PC-3 (cell line): ENCODE results near the gene SCYGR8. TPM values are rescaled to one million over a fixed set of nuclear protein-coding genes. Genes with fewer than 3 reads are reported as not detected.

Experiments
- ATAC-seq: fragments of 200-7000 bp; cut with Tn5 transposase; 2 replicates; pipeline ENCODE4 v1.9.1; 2020; ENCODE audit warnings: mild to moderate bottlenecking, moderate library complexity
- Bru-seq: library from RNA; stranded (reverse); fragments of 400-500 nt; gene quantifications from one replicate; lab custom pipeline; 2021; lab: Mats Ljungman, UMichigan
- BruChase-seq, 2 experiments: library from RNA; stranded (reverse); fragments of 400-500 nt; gene quantifications; one replicate each; lab custom pipeline; 2021; lab: Mats Ljungman, UMichigan
- BruUV-seq: library from RNA; stranded (reverse); fragments of 400-500 nt; replicated peaks from 2 replicates; lab custom pipeline; 2021; lab: Mats Ljungman, UMichigan
- CTCF ChIA-PET: fragments of 300-600 bp; sonication (Branson Sonifier 250); formaldehyde crosslinking; loops from one replicate; lab custom pipeline; 2022; ENCODE audit warnings: antibody characterized with exemption; lab: Charles Lee
- POLR2A ChIA-PET: fragments of 300-600 bp; sonication (Branson Sonifier 250); formaldehyde crosslinking; loops from one replicate; lab custom pipeline; 2022; ENCODE audit warnings: antibody characterized with exemption; ENCODE audit not compliant: unreplicated experiment; lab: Charles Lee
- DNase-seq: peaks from one replicate; pipeline ENCODE4 v3.0.0-alpha.2; 2015
- H2AFZ ChIP-seq: fragments of 300-600 bp; sonication (generic); 2 replicates; pipeline ENCODE4 v1.6.0; 2016; ENCODE audit warnings: antibody characterized with exemption, low read length
- H3F3A ChIP-seq: fragments of 300-600 bp; sonication (generic); one replicate; pipeline ENCODE4 v1.6.0; 2017; ENCODE audit warnings: antibody characterized with exemption, low read length, control low read depth, mild to moderate bottlenecking; ENCODE audit not compliant: unreplicated experiment
- H3K27ac ChIP-seq: fragments of 300-600 bp; sonication (generic); 2 replicates; pipeline ENCODE4 v1.5.1; 2016; ENCODE audit warnings: mild to moderate bottlenecking, low read length
- H3K27me3 ChIP-seq: fragments of 300-600 bp; sonication (generic); 2 replicates; pipeline ENCODE4 v1.6.1; 2016; ENCODE audit warnings: low read length, mixed read lengths
- H3K36me3 ChIP-seq: fragments of 300-600 bp; sonication (generic); 2 replicates; pipeline ENCODE4 v1.6.1; 2016; ENCODE audit warnings: low read depth, mixed run types, low read length, mixed read lengths
- H3K4me1 ChIP-seq: fragments of 300-600 bp; sonication (generic); 2 replicates; pipeline ENCODE4 v1.5.1; 2016; ENCODE audit warnings: low read length; ENCODE audit not compliant: insufficient read depth
- H3K4me2 ChIP-seq: fragments of 300-600 bp; sonication (generic); 2 replicates; pipeline ENCODE4 v1.6.0; 2016; ENCODE audit warnings: low read length
- H3K4me3 ChIP-seq: fragments of 300-600 bp; sonication (generic); 2 replicates; pipeline ENCODE4 v1.5.1; 2016; ENCODE audit warnings: mild to moderate bottlenecking, low read length, mixed read lengths
- H3K79me2 ChIP-seq: fragments of 300-600 bp; sonication (generic); 2 replicates; pipeline ENCODE4 v1.6.1; 2017; ENCODE audit warnings: low read length, mixed read lengths
- H3K9ac ChIP-seq: fragments of 300-600 bp; sonication (generic); 2 replicates; pipeline ENCODE4 v1.6.0; 2016; ENCODE audit warnings: mild to moderate bottlenecking, low read length
- H3K9me2 ChIP-seq: fragments of 300-600 bp; sonication (generic); replicated peaks from 2 replicates; pipeline ENCODE4 v1.6.1; 2016; ENCODE audit warnings: mixed run types, low read length, mixed read lengths
- H3K9me3 ChIP-seq: fragments of 300-600 bp; sonication (generic); 2 replicates; pipeline ENCODE4 v1.6.1; 2016; ENCODE audit warnings: low read length, mixed read lengths
- H4K20me1 ChIP-seq: fragments of 300-600 bp; sonication (generic); 2 replicates; pipeline ENCODE4 v1.6.1; 2016; ENCODE audit warnings: low read length, mixed read lengths
- EZH2 ChIP-seq: fragments of 300-600 bp; sonication (generic); IDR thresholded peaks from one replicate; pipeline ENCODE4 v1.6.1; 2017; ENCODE audit warnings: antibody characterized with exemption, mild to moderate bottlenecking, low read length; ENCODE audit not compliant: unreplicated experiment
- EZH2phosphoT487 ChIP-seq: fragments of 300-600 bp; sonication (generic); IDR thresholded peaks from 2 replicates; pipeline ENCODE4 v1.6.1; 2018; ENCODE audit warnings: mild to moderate bottlenecking, antibody characterized with exemption, low read length, borderline replicate concordance
- intact Hi-C: fragments of 100-400 bp; cut with micrococcal nuclease; formaldehyde crosslinking; loops from 2 replicates; pipeline ENCODE4 v1.9.0; 2023
- long read RNA-seq: library from polyadenylated mRNA; unstranded; transcript quantifications from one replicate; pipeline ENCODE4 v2.0.0, GENCODE V29; 2021; ENCODE audit not compliant: unreplicated experiment
- total RNA-seq: library from RNA; depleted of rRNA; stranded (reverse); fragments of >200 nt; gene quantifications from 2 replicates; pipeline ENCODE4 v1.2.3, GENCODE V29; 2014; rRNA removed
- TF ChIP-seq, protein P1 (sequence below): fragments of 300-600 bp; sonication (generic); conservative IDR thresholded peaks from 2 replicates; pipeline ENCODE4 v1.5.1; 2017; ENCODE audit warnings: antibody characterized with exemption, low read depth, mild to moderate bottlenecking, low read length

Gene SCYGR8, protein sequence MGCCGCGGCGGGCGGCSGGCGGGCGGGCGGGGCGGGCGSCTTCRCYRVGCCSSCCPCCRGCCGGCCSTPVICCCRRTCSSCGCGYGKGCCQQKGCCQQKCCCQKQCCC
- total RNA-seq: not detected in 2 replicates
- Bru-seq, nascent RNA: not detected
- not detected for BruChase-seq, experiment 1, labeled RNA remaining after a 6-hour chase
- not detected for BruChase-seq, experiment 2, labeled RNA remaining after a 2-hour chase
- long read RNA-seq: 0 reads

DNA sequence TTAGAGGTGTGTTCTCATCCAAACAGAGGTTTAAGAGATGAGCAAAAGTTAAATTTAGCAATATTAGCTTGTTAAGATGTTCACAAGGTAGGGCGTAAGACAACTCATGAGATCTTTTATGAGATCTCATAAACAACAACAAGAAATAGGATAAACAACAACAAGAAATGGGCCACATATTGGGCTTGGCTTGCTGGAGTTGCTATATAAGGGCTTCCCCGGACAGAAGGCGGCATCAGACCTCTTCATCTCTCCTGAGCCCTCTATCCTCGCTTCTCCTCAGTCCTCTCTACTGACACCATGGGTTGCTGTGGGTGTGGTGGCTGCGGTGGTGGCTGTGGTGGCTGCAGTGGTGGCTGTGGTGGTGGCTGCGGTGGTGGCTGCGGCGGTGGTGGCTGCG is at the start of gene SCYGR8:
Gene SCYGR8 (plus strand): TSS at position 301 of the 400 bp plus-strand sequence. CDS start 0 bp downstream, at position 301.
- Histone ChIP-seq H3K36me3 (no peaks in the 10 kb centered on the region), H3F3A (no peaks in the 10 kb centered on the region), H3K9me3 (no peaks in the 10 kb centered on the region), H3K27me3 (no peaks in the 10 kb centered on the region), H3K9me2 (no peaks in the 10 kb centered on the region), H3K27ac (no peak within 1 kb of the TSS), H3K4me1 (no peaks in the 10 kb centered on the region), H4K20me1 (no peaks in the 10 kb centered on the region), H3K4me3 (no peak within 1 kb of the TSS), H3K9ac (no peak within 1 kb of the TSS), H2AFZ (no peak within 1 kb of the TSS), H3K79me2 (no peaks in the 10 kb centered on the region), H3K4me2 (no peak within 1 kb of the TSS)
- intact Hi-C loops: no loop called here
- ATAC-seq: no peak
- no peak for TF ChIP-seq EZH2
- no peak for TF ChIP-seq EZH2phosphoT487
- TF ChIP-seq, protein P1, sequence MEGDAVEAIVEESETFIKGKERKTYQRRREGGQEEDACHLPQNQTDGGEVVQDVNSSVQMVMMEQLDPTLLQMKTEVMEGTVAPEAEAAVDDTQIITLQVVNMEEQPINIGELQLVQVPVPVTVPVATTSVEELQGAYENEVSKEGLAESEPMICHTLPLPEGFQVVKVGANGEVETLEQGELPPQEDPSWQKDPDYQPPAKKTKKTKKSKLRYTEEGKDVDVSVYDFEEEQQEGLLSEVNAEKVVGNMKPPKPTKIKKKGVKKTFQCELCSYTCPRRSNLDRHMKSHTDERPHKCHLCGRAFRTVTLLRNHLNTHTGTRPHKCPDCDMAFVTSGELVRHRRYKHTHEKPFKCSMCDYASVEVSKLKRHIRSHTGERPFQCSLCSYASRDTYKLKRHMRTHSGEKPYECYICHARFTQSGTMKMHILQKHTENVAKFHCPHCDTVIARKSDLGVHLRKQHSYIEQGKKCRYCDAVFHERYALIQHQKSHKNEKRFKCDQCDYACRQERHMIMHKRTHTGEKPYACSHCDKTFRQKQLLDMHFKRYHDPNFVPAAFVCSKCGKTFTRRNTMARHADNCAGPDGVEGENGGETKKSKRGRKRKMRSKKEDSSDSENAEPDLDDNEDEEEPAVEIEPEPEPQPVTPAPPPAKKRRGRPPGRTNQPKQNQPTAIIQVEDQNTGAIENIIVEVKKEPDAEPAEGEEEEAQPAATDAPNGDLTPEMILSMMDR: no peak
- POLR2A ChIA-PET: no interaction called here
- CTCF ChIA-PET: no interaction called here
- BruUV-seq: no TSS peak
- no peak for DNase-seq

DNA sequence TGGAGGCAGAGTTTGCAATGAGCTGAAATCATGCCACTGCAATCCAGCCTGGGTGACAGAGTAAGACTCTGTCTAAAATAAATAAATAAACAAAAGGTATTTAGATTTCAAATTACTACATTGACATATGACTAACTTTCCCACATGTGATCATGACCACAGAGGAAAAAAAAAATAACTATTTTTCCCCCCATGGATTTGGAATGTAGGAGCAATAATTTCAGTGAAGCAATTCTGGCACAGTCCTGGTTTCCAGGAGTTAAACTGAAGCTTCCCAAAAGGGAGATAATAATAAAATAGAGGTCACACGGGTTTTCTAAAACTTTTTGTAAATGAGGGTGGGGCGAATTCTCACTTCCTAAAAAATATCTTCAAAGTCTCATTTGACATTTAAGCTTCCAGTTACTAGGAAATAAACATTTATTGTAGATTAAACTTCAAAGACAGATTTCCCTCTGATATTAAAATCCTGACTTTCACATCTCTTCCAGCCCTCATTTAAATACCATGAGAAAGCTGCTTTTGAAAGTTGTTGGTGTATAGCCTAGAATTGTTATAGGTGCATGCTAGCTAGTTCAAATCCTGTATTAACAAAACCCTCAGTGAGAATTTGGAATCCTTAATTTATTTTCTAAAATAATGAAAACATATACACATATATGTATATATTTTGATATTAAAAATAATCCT is 48.6 kb upstream of the SCYGR8 start:
- no peaks in the 10 kb centered on the region for H3K9me3 ChIP-seq
- H2AFZ ChIP-seq: no peak overlapping the region
- H3K36me3 ChIP-seq: no peaks in the 10 kb centered on the region
- POLR2A ChIA-PET: no interaction called here
- DNase-seq: no peak
- H3K9ac ChIP-seq: no peak overlapping the region
- no TSS peak for BruUV-seq
- no peak for ATAC-seq
- H3K27ac ChIP-seq: no peak overlapping the region
- H3F3A ChIP-seq: no peaks in the 10 kb centered on the region
- intact Hi-C loops: no loop called here
- CTCF ChIA-PET: no interaction called here
- no peak overlapping the region for H3K4me3 ChIP-seq
- no peaks in the 10 kb centered on the region for H3K4me1 ChIP-seq
- no peak overlapping the region for H3K4me2 ChIP-seq
- H3K79me2 ChIP-seq: no peaks in the 10 kb centered on the region
- H4K20me1 ChIP-seq: no peaks in the 10 kb centered on the region
- no peaks in the 10 kb centered on the region for H3K9me2 ChIP-seq
- peaks cover under 1% of the 10 kb centered on the region; the same call in 1 of the 2 replicates for H3K27me3 ChIP-seq
- TF ChIP-seq, protein P1: no peak
- TF ChIP-seq EZH2phosphoT487 (no peak), EZH2 (no peak)

DNA sequence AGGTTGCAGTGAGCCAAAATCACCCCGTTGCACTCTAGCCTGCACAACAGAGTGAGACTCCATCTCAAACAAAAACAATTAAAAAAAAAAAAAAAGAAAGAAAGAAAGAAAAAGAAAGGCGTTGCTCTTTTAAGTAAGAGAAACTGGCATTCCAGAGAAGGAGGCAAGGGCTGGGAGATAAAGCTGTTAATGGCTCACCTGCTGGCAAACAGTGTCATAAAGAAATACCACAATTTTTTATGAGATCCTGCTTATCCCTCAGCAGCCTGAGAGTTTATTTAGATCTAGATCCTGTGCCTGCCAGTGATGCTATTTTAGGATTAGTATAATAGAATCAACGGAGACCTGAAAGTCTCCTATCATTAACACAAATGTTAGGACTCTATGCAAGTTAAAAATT is 44.1 kb upstream of the SCYGR8 start:
- no TSS peak for BruUV-seq
- Histone ChIP-seq H3K4me3 (no peak overlapping the region), H3K9ac (no peak overlapping the region), H3K9me3 (no peaks in the 10 kb centered on the region), H3K4me1 (peaks cover 22% of the 10 kb centered on the region), H2AFZ (no peak overlapping the region), H3K9me2 (no peaks in the 10 kb centered on the region), H3K79me2 (no peaks in the 10 kb centered on the region), H3K36me3 (no peaks in the 10 kb centered on the region), H3K4me2 (no peak overlapping the region), H3K27me3 (no peaks in the 10 kb centered on the region), H4K20me1 (no peaks in the 10 kb centered on the region), H3K27ac (no peak overlapping the region), H3F3A (no peaks in the 10 kb centered on the region)
- ChIA-PET POLR2A (no interaction called here), CTCF (no interaction called here)
- no peak for ATAC-seq
- no peak for DNase-seq
- TF ChIP-seq, protein P1: no peak
- TF ChIP-seq EZH2: no peak
- TF ChIP-seq EZH2phosphoT487: no peak
- intact Hi-C loops: no loop called here
